Ishikawa (cell line): ENCODE results near the gene NDUFA11.

Experiments used
- CEBPB ChIP-seq: IDR thresholded peaks from 2 replicates; pipeline ENCODE4 v1.6.1; 2012
- CREB1 ChIP-seq: IDR thresholded peaks from 2 replicates; pipeline ENCODE4 v1.6.1; 2012; ENCODE audit warnings: low read depth
- EGR1 ChIP-seq: IDR thresholded peaks from 2 replicates; pipeline ENCODE4 v1.6.1; 2012
- EP300 ChIP-seq: IDR thresholded peaks from 2 replicates; pipeline ENCODE4 v1.6.1; 2012; ENCODE audit warnings: borderline replicate concordance
- FOXM1 ChIP-seq: IDR thresholded peaks from 2 replicates; pipeline ENCODE4 v1.6.1; 2012; ENCODE audit warnings: low read depth, borderline replicate concordance
- MAX ChIP-seq: IDR thresholded peaks from 2 replicates; pipeline ENCODE4 v1.6.1; 2012
- NFIC ChIP-seq: IDR thresholded peaks from 2 replicates; pipeline ENCODE4 v1.6.1; 2012
- RAD21 ChIP-seq: IDR thresholded peaks from 2 replicates; pipeline ENCODE4 v1.6.1; 2012; ENCODE audit warnings: low read depth
- REST ChIP-seq: IDR thresholded peaks from 2 replicates; pipeline ENCODE4 v1.6.1; 2012; ENCODE audit warnings: low read depth, mild to moderate bottlenecking
- TAF1 ChIP-seq: IDR thresholded peaks from 2 replicates; pipeline ENCODE4 v1.6.1; 2012; ENCODE audit warnings: low read depth, mild to moderate bottlenecking
- TCF12 ChIP-seq: IDR thresholded peaks from 2 replicates; pipeline ENCODE4 v1.6.1; 2012; ENCODE audit warnings: low read depth
- TEAD4 ChIP-seq: IDR thresholded peaks from 2 replicates; pipeline ENCODE4 v1.6.1; 2012
- USF1 ChIP-seq: IDR thresholded peaks from 2 replicates; pipeline ENCODE4 v1.6.1; 2012
- YY1 ChIP-seq: IDR thresholded peaks from 2 replicates; pipeline ENCODE4 v1.6.1; 2012; ENCODE audit warnings: low read depth
- ZBTB7A ChIP-seq: IDR thresholded peaks from 2 replicates; pipeline ENCODE4 v1.6.1; 2012; ENCODE audit warnings: low read depth

The NDUFA11 gene

DNA sequence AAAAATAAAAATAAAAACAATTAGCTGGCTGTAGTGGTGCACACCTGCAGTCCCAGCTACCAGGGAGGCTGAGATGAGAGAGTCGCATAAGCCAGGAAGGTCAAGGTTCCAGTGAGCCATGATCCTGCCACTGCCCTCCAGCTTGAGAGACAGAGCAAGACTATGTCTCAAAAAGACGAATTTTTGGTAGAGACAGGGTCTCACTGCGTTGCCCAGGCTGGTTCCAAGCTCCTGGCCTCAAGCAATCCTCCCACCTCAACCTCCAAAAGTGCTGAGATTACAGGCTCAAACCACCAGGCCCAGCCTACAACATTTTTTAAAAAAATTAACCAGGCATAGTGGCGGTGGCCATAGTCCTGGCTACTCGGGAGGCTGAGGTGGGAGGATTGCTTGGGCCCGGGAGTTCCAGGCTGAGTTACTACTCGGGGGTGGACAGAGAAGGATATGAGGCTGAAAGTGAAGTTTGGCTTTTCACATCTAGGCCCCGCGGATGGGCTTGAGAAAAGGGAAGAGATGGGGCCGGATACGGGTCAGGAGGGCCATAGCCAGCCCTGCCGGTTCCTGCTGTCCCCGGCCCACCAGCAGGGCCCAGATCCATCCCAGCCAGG lies 10.2 kb downstream of the NDUFA11 start:
- TF ChIP-seq REST (no peak), CEBPB (no peak), EGR1 (no peak), YY1 (no peak), FOXM1 (no peak), USF1 (no peak), TCF12 (no peak), EP300 (no peak), TEAD4 (no peak), CREB1 (no peak), MAX (no peak), NFIC (no peak), TAF1 (no peak), ZBTB7A (no peak), RAD21 (no peak)

GRCh38 chr19:5892772-5893275 lies 10.8 kb downstream of the NDUFA11 start:
- TF ChIP-seq CREB1: no peak

GRCh38 chr19:5891938-5892771 lies 11.4 kb downstream of the NDUFA11 start:
- TF ChIP-seq REST (no peak), TEAD4 (no peak), EP300 (no peak), NFIC (peak; percentile 28; the same call in 1 of the 2 replicates), CEBPB (no peak), TCF12 (no peak), RAD21 (peak; percentile 41; the same call in 1 of the 2 replicates), ZBTB7A (no peak), MAX (no peak), CREB1 (no peak)

DNA sequence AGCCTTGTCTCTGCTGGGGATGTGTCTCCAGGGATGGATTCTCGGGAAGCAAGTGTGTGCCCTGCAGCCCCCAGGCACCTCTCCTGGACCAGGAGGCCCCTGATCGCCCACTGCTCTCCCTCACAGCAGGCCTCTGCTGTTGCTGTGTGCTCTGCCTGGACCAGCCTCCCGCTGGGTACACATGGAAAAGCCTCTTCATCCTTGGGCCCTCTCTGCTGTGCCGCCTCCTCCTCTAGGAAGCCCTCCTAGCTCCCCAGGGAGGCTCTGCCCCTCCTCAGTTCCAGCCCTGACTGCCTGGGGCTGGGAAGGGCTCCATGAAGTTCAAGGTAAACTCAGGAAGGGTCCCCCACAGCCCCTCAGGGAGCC lies 12.0 kb downstream of the NDUFA11 start:
- TF ChIP-seq NFIC: no peak
- TF ChIP-seq MAX: no peak
- TF ChIP-seq CEBPB: no peak
- no peak for TF ChIP-seq EGR1
- no peak for TF ChIP-seq USF1
- TF ChIP-seq TAF1: no peak
- no peak for TF ChIP-seq YY1
- no peak for TF ChIP-seq RAD21
- TF ChIP-seq REST: no peak
- TF ChIP-seq TCF12: no peak
- TF ChIP-seq EP300: no peak
- TF ChIP-seq CREB1: no peak
- no peak for TF ChIP-seq FOXM1
- no peak for TF ChIP-seq TEAD4
- no peak for TF ChIP-seq ZBTB7A
